H1 (cell line): ENCODE data around the gene TAS2R1. TPM values are rescaled to one million over a fixed set of nuclear protein-coding genes. Genes with fewer than 3 reads are reported as not detected.

Experiments used
- BACH1 ChIP-seq: IDR thresholded peaks from 2 replicates; pipeline ENCODE4 v1.6.1; 2012; ENCODE audit warnings: low read length, improper control_type of control experiment
- CBX5 ChIP-seq: fragments of 300-800, 300-1000 bp; sonication (generic); IDR thresholded peaks from 2 replicates; pipeline ENCODE4 v1.7.1; 2016; ENCODE audit warnings: antibody characterized with exemption, low read length, low read depth
- HDAC2 ChIP-seq, 2 experiments: fragments of 300-600 bp in 1 of 2; sonication (generic) in 1 of 2; IDR thresholded peaks; 2 replicates each; pipeline ENCODE4 v1.6.1; 2011 to 2012; ENCODE audit warnings: low read depth in 2 of 2, low read length in 2 of 2, mild to moderate bottlenecking in 2 of 2, moderate library complexity in 2 of 2, borderline replicate concordance in 1 of 2, inconsistent platforms in 1 of 2
- HDAC6 ChIP-seq: IDR thresholded peaks from one replicate; pipeline ENCODE4 v1.7.1; 2012; ENCODE audit warnings: low read depth, mild to moderate bottlenecking, inconsistent platforms, low read length, moderate library complexity
- RXRA ChIP-seq: IDR thresholded peaks from 2 replicates; pipeline ENCODE4 v1.6.1; 2011; ENCODE audit warnings: low read depth, mild to moderate bottlenecking, low read length, moderate library complexity; ENCODE audit not compliant: insufficient read depth
- TCF12 ChIP-seq: IDR thresholded peaks from 2 replicates; pipeline ENCODE4 v1.6.1; 2011; ENCODE audit warnings: low read depth, mild to moderate bottlenecking, low read length
- YY1 ChIP-seq: IDR thresholded peaks from 2 replicates; pipeline ENCODE4 v1.6.1; 2011; ENCODE audit warnings: low read depth, mild to moderate bottlenecking, low read length
- polyA plus RNA-seq, 7 experiments: library from polyadenylated mRNA; depleted of rRNA in 3 of 7; stranded (reverse) in 5 of 7; unstranded in 2 of 7; fragments of >200 nt in 5 of 7; fragments of 200-250 nt in 2 of 7; gene quantifications; 1 replicate in 5 of 7; 2 replicates in 1 of 7; 4 replicates in 1 of 7; pipeline versions ENCODE4 v1.2.1 to v1.2.3, GENCODE V29; 2011 to 2013; ENCODE audit warnings: missing spikeins in 2 of 7, mixed read lengths in 2 of 7
- total RNA-seq: library from RNA; stranded (reverse); fragmentation: NEBNext Ultra II Directional; extraction: Animal tissue kit (Norgen Biotek cat#: 25700); gene quantifications from 2 replicates; pipeline ENCODE4 v1.2.1, GENCODE V29; 2021
- TF ChIP-seq, protein P1 (sequence below): fragments of 300-600 bp; sonication (generic); IDR thresholded peaks from 2 replicates; pipeline ENCODE4 v1.7.1; 2012; ENCODE audit warnings: low read length, moderate library complexity, mild to moderate bottlenecking, inconsistent platforms; ENCODE audit not compliant: insufficient replicate concordance
- TF ChIP-seq, protein P2 (sequence below), 3 experiments: IDR thresholded peaks; 1 replicate in 2 of 3; 2 replicates in 1 of 3; pipeline versions ENCODE4 v1.5.1 to v1.6.1; 2011; ENCODE audit warnings: low read length in 3 of 3, mild to moderate bottlenecking in 3 of 3, inconsistent platforms in 2 of 3, low read depth in 1 of 3, moderate library complexity in 1 of 3; ENCODE audit not compliant: insufficient read depth in 1 of 3; ENCODE audit errors: control extremely low read depth in 1 of 3

TAS2R1 gene
- total and polyA plus RNA-seq, 2 of the 8 experiments (the other 6 are each of a cell fraction or from before 2014, with no cell fraction given) = not detected

DNA sequence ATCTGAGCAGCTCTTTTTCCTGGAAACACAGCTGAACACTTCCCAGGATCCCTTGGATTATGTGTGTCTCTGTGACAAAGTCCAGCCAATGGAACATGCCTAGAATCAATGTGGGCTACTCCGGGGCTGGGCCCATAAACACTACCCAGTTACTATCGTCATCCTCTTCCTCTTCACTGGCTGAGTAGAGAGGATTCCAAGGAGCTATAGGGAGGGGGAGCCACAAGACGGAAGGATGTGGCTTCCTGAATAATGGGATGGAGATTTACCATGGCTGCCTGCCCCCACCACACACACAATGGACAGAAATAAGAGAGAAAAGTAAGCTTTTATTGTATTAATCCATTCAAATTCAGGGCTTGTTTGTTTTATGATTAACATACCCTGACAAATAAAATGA is 22.1 kb upstream of the TAS2R1 start (continued):
- TF ChIP-seq, protein P1, sequence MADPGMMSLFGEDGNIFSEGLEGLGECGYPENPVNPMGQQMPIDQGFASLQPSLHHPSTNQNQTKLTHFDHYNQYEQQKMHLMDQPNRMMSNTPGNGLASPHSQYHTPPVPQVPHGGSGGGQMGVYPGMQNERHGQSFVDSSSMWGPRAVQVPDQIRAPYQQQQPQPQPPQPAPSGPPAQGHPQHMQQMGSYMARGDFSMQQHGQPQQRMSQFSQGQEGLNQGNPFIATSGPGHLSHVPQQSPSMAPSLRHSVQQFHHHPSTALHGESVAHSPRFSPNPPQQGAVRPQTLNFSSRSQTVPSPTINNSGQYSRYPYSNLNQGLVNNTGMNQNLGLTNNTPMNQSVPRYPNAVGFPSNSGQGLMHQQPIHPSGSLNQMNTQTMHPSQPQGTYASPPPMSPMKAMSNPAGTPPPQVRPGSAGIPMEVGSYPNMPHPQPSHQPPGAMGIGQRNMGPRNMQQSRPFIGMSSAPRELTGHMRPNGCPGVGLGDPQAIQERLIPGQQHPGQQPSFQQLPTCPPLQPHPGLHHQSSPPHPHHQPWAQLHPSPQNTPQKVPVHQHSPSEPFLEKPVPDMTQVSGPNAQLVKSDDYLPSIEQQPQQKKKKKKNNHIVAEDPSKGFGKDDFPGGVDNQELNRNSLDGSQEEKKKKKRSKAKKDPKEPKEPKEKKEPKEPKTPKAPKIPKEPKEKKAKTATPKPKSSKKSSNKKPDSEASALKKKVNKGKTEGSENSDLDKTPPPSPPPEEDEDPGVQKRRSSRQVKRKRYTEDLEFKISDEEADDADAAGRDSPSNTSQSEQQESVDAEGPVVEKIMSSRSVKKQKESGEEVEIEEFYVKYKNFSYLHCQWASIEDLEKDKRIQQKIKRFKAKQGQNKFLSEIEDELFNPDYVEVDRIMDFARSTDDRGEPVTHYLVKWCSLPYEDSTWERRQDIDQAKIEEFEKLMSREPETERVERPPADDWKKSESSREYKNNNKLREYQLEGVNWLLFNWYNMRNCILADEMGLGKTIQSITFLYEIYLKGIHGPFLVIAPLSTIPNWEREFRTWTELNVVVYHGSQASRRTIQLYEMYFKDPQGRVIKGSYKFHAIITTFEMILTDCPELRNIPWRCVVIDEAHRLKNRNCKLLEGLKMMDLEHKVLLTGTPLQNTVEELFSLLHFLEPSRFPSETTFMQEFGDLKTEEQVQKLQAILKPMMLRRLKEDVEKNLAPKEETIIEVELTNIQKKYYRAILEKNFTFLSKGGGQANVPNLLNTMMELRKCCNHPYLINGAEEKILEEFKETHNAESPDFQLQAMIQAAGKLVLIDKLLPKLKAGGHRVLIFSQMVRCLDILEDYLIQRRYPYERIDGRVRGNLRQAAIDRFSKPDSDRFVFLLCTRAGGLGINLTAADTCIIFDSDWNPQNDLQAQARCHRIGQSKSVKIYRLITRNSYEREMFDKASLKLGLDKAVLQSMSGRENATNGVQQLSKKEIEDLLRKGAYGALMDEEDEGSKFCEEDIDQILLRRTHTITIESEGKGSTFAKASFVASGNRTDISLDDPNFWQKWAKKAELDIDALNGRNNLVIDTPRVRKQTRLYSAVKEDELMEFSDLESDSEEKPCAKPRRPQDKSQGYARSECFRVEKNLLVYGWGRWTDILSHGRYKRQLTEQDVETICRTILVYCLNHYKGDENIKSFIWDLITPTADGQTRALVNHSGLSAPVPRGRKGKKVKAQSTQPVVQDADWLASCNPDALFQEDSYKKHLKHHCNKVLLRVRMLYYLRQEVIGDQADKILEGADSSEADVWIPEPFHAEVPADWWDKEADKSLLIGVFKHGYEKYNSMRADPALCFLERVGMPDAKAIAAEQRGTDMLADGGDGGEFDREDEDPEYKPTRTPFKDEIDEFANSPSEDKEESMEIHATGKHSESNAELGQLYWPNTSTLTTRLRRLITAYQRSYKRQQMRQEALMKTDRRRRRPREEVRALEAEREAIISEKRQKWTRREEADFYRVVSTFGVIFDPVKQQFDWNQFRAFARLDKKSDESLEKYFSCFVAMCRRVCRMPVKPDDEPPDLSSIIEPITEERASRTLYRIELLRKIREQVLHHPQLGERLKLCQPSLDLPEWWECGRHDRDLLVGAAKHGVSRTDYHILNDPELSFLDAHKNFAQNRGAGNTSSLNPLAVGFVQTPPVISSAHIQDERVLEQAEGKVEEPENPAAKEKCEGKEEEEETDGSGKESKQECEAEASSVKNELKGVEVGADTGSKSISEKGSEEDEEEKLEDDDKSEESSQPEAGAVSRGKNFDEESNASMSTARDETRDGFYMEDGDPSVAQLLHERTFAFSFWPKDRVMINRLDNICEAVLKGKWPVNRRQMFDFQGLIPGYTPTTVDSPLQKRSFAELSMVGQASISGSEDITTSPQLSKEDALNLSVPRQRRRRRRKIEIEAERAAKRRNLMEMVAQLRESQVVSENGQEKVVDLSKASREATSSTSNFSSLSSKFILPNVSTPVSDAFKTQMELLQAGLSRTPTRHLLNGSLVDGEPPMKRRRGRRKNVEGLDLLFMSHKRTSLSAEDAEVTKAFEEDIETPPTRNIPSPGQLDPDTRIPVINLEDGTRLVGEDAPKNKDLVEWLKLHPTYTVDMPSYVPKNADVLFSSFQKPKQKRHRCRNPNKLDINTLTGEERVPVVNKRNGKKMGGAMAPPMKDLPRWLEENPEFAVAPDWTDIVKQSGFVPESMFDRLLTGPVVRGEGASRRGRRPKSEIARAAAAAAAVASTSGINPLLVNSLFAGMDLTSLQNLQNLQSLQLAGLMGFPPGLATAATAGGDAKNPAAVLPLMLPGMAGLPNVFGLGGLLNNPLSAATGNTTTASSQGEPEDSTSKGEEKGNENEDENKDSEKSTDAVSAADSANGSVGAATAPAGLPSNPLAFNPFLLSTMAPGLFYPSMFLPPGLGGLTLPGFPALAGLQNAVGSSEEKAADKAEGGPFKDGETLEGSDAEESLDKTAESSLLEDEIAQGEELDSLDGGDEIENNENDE = no peak
- TF ChIP-seq BACH1 (no peak), HDAC6 (no peak), YY1 (no peak), HDAC2 (IDR thresholded peaks at IDR 0.05; ENCODE audit: borderline replicate concordance in 1 of 2, low read depth in 2 of 2, low read length in 2 of 2) (no peak), CBX5 (no peak), RXRA (no peak), TCF12 (no peak)
- TF ChIP-seq, protein P2, sequence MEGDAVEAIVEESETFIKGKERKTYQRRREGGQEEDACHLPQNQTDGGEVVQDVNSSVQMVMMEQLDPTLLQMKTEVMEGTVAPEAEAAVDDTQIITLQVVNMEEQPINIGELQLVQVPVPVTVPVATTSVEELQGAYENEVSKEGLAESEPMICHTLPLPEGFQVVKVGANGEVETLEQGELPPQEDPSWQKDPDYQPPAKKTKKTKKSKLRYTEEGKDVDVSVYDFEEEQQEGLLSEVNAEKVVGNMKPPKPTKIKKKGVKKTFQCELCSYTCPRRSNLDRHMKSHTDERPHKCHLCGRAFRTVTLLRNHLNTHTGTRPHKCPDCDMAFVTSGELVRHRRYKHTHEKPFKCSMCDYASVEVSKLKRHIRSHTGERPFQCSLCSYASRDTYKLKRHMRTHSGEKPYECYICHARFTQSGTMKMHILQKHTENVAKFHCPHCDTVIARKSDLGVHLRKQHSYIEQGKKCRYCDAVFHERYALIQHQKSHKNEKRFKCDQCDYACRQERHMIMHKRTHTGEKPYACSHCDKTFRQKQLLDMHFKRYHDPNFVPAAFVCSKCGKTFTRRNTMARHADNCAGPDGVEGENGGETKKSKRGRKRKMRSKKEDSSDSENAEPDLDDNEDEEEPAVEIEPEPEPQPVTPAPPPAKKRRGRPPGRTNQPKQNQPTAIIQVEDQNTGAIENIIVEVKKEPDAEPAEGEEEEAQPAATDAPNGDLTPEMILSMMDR (IDR thresholded peaks at IDR 0.05; ENCODE audit: control extremely low read depth in 1 of 3, insufficient read depth in 1 of 3, low read depth in 1 of 3, low read length in 3 of 3) = no peak
